ENCODE results near the gene THADA. TPM values are rescaled to one million over a fixed set of nuclear protein-coding genes. Genes with fewer than 3 reads are reported as not detected.

The THADA gene
- total RNA-seq, 1 experiment from 2014 or later = 20.1 TPM

DNA sequence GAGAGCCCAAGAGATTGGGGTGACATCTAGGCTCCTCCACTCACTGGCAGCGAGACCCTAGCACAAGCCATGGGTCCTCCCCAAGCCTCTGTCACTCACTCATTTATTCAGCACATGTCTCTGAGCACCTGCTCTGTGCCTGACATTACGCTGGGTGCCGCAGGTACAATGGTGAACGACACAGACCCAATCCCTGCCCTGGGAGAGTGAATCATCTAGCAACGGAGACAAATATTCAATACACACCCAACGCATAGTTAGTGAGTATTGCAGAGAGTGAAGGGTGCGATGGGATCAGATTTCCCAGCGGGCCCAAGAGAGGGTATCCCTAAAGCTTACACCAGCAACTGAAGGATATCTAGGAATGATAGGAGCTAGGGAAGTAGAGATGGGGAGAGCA, 414.9 kb downstream of the THADA start:
- no peaks in the 10 kb centered on the region for H3K36me3 Mint-ChIP-seq (ENCODE audit: insufficient read depth in 1 of 3, low read depth in 3 of 3)
- Histone ChIP-seq H3K9me3 (ENCODE audit: control insufficient read depth, low read depth, low read length) (no peaks in the 10 kb centered on the region), H2BK20ac (ENCODE audit: low read depth, low read length, poor library complexity, severe bottlenecking) (no peak overlapping the region), H3K4ac (ENCODE audit: low read depth, low read length) (no peak overlapping the region), H3K9ac (ENCODE audit: extremely low read depth, insufficient read length, low read length) (no peak overlapping the region), H2BK15ac (ENCODE audit: low read depth, low read length) (no peak overlapping the region), H2BK5ac (ENCODE audit: insufficient read length, low read length) (no peak overlapping the region), H3K23ac (ENCODE audit: insufficient read length, low read depth, low read length) (no peak overlapping the region), H3K18ac (ENCODE audit: insufficient read length, low read depth, low read length) (no peak overlapping the region), H2AFZ (ENCODE audit: low read length) (no peak overlapping the region), H2AK5ac (ENCODE audit: insufficient read length, low read length) (no peak overlapping the region), H3K56ac (ENCODE audit: insufficient read length, low read depth, low read length) (no peak overlapping the region), H4K91ac (ENCODE audit: insufficient read length, low read depth, low read length) (no peak overlapping the region), H3K27ac (ENCODE audit: insufficient read length, low read depth, low read length) (no peak overlapping the region), H3K14ac (ENCODE audit: insufficient read depth, low read length) (peak overlapping the region; percentile 12; the same call in 1 of the 2 replicates), H2BK12ac (ENCODE audit: insufficient read length, low read depth, low read length) (no peak overlapping the region), H3K23me2 (ENCODE audit: insufficient read length, low read depth, low read length, poor library complexity, severe bottlenecking) (no peaks in the 10 kb centered on the region), H4K8ac (replicated peaks; ENCODE audit: insufficient read length, low read depth, low read length) (no peak overlapping the region), H4K5ac (ENCODE audit: insufficient read length, low read depth, low read length) (no peak overlapping the region), H3K27me3 (ENCODE audit: insufficient read depth, low read length) (no peaks in the 10 kb centered on the region), H3K4me1 (ENCODE audit: insufficient read depth, low read length) (peaks cover 28% of the 10 kb centered on the region), H3T11ph (ENCODE audit: low read length) (no peak overlapping the region), H4K20me1 (ENCODE audit: control insufficient read depth, insufficient read depth, insufficient read length) (no peaks in the 10 kb centered on the region), H3K4me2 (ENCODE audit: insufficient read depth, insufficient read length, low read length) (peak overlapping the region; percentile 29), H3K79me1 (ENCODE audit: insufficient read depth, low read depth, low read length, poor library complexity, severe bottlenecking) (no peaks in the 10 kb centered on the region), H3K79me2 (ENCODE audit: insufficient read depth, low read length) (no peaks in the 10 kb centered on the region), H2BK120ac (ENCODE audit: low read depth, low read length, poor library complexity, severe bottlenecking) (no peak overlapping the region)
- peaks cover 58 to 68% of the 10 kb centered on the region in 2 experiments for H3K4me1 Mint-ChIP-seq
- peak; percentile 22 for DNase-seq
- peak overlapping the region in 1 of 2 experiments; percentile 5; a peak in 1 of 5 replicates for H3K4me3 Mint-ChIP-seq
- no CpG with 5 or more reads among the region's 8 CpGs for whole genome bisulfite sequencing (ENCODE audit: extremely low coverage, insufficient read length, low lambda C conversion rate)
- TF ChIP-seq, protein P1, sequence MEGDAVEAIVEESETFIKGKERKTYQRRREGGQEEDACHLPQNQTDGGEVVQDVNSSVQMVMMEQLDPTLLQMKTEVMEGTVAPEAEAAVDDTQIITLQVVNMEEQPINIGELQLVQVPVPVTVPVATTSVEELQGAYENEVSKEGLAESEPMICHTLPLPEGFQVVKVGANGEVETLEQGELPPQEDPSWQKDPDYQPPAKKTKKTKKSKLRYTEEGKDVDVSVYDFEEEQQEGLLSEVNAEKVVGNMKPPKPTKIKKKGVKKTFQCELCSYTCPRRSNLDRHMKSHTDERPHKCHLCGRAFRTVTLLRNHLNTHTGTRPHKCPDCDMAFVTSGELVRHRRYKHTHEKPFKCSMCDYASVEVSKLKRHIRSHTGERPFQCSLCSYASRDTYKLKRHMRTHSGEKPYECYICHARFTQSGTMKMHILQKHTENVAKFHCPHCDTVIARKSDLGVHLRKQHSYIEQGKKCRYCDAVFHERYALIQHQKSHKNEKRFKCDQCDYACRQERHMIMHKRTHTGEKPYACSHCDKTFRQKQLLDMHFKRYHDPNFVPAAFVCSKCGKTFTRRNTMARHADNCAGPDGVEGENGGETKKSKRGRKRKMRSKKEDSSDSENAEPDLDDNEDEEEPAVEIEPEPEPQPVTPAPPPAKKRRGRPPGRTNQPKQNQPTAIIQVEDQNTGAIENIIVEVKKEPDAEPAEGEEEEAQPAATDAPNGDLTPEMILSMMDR (conservative IDR thresholded peaks at IDR 0.05) = no peak
- peak overlapping the region; percentile 15 to 98 (median 83) for H3K27ac Mint-ChIP-seq
- no peaks in the 10 kb centered on the region; a peak in 3 of 5 replicates for H3K9me3 Mint-ChIP-seq
- 0 out of 2 replicates have a peak, but pooled peaks cover 1% of the 10 kb centered on the region for H3K27me3 Mint-ChIP-seq (ENCODE audit: low read depth)

Other genes with a start within 250 kb of the THADA start
- 2.5 and 3.1 TPM in 2 replicates for gene PLEKHH2, start 41.2 kb upstream of the THADA start, total RNA-seq (2021)
- gene C1GALT1C1L, start 80.4 kb upstream of the THADA start, total RNA-seq (2021) = not detected in 2 replicates
- 8.1 and 8.5 TPM in 2 replicates for gene DYNC2LI1, start 178.0 kb upstream of the THADA start, total RNA-seq (2021)
- gene ABCG5, start 242.8 kb upstream of the THADA start, total RNA-seq (2021) = not detected in 2 replicates
- not detected in 2 replicates for gene ABCG8, start 242.9 kb upstream of the THADA start, total RNA-seq (2021)

Measured in H9 (cell line).